ENCODE results near the gene FXYD2. TPM values are rescaled to one million over a fixed set of nuclear protein-coding genes. Genes with fewer than 3 reads are reported as not detected.

Gene FXYD2
- total and polyA plus RNA-seq, 2 of the 4 experiments (the other 2 are of a cell fraction) = 0.09 TPM; not detected in 1

DNA sequence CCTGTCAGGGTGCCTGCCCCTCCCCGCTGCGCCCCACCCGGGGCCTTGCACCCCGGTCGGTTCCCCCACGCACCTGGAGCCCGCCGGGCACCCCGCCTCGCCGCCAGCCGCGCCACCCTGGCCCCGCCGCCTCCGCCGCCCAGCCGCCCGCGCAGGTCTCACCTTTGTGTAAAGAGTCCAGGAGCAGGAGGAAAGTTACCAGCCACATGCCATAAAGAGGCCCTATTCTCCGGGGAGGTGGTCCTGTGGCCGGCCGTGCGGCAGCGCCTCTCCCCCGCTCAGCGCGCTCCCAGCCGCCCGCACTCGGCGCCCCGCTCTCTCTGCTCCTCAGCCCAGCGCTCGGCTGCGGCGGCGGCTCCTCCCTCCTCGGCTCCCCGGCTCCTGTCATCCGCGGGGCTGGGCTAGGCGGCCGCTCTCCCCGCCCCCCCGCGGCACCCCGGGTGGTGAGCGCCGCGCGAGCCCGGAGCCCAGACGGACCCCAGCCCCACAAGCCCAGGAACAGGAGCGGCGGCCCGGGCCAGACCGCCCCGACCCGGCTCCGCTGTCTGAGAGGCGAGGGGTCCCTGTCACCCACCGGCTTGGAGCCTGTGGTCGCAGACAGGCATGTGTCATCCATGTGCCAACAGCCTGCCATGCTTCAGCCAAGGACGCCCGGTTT, 27.5 kb downstream of the FXYD2 start, which contains the start of gene DSCAML1:
Gene DSCAML1 (minus strand): TSS at position 345 of the 658 bp plus-strand sequence. CDS start 137 bp downstream, at position 208.
- Histone ChIP-seq H2BK120ac (ENCODE audit: low read depth, low read length) (no peak within 1 kb of the TSS), H4K91ac (ENCODE audit: insufficient read depth, low read depth, low read length) (no peak within 1 kb of the TSS), H3K4me2 (ENCODE audit: low read depth, low read length) (no peak within 1 kb of the TSS), H2AK9ac (replicated peaks; ENCODE audit: low read depth, low read length, poor library complexity) (no peak within 1 kb of the TSS), H3K9me3 (ENCODE audit: control insufficient read depth, insufficient read depth, low read length) (no peaks in the 10 kb centered on the region), H4K8ac (ENCODE audit: low read depth in 2 of 2, low read length in 2 of 2) (no peak within 1 kb of the TSS), H3K27ac (ENCODE audit: insufficient read depth, low read length) (no peak within 1 kb of the TSS), H4K5ac (ENCODE audit: low read depth, low read length) (no peak within 1 kb of the TSS), H3K4ac (ENCODE audit: low read depth, low read length) (no peak within 1 kb of the TSS), H4K20me1 (ENCODE audit: insufficient read depth, low read length) (no peaks in the 10 kb centered on the region), H3K23ac (ENCODE audit: low read depth, low read length) (no peak within 1 kb of the TSS), H3K27me3 (ENCODE audit: control insufficient read depth, insufficient read depth, low read length) (peaks cover 62% of the 10 kb centered on the region), H3K14ac (replicated peaks; ENCODE audit: low read depth, low read length) (no peak within 1 kb of the TSS), H2BK5ac (ENCODE audit: low read depth, low read length, poor library complexity, severe bottlenecking) (no peak within 1 kb of the TSS), H3K79me1 (ENCODE audit: low read depth in 1 of 2, low read length in 2 of 2) (no peaks in the 10 kb centered on the region), H3K56ac (ENCODE audit: extremely low read depth, insufficient read depth, low read length) (no peak within 1 kb of the TSS), H3K4me3 (ENCODE audit: insufficient read depth, low read depth, low read length) (no peak within 1 kb of the TSS), H2AK5ac (ENCODE audit: low read depth, low read length) (no peak within 1 kb of the TSS), H3K36me3 (ENCODE audit: control insufficient read depth, insufficient read depth, low read length) (no peaks in the 10 kb centered on the region), H3K4me1 (ENCODE audit: control insufficient read depth, insufficient read depth, low read length) (no peaks in the 10 kb centered on the region), H3K9me1 (ENCODE audit: insufficient read depth, low read length) (no peaks in the 10 kb centered on the region), H3K18ac (ENCODE audit: low read depth, low read length) (no peak within 1 kb of the TSS), H2BK20ac (ENCODE audit: low read depth, low read length) (no peak within 1 kb of the TSS), H2BK15ac (ENCODE audit: low read depth, low read length) (no peak within 1 kb of the TSS), H3K9ac (ENCODE audit: low read depth, low read length) (no peak within 1 kb of the TSS), H2AFZ (replicated peaks; ENCODE audit: low read length, poor library complexity) (no peak within 1 kb of the TSS)
- in situ Hi-C loops (cut with MboI; ENCODE audit: low sequenced_read_pairs) (no loop called here), dilution Hi-C loops (cut with HindIII; ENCODE audit: low sequenced_read_pairs, unreplicated experiment) (no loop called here), intact Hi-C loops (cut with micrococcal nuclease) (no loop called here)
- 1% methylated on average over 58 of the region's 66 CpGs; no CpG with 5 or more reads in 1 of the 2 experiments for WGBS, 2 experiments (ENCODE audit: extremely low coverage in 2 of 2, insufficient read length in 1 of 2)
- BruUV-seq (replicated peaks) = no TSS peak
- DNase-seq = no peak
- ATAC-seq (ENCODE audit: low read depth) = peak; percentile 42; the same call in 1 of the 2 replicates
- TF ChIP-seq, protein P1, sequence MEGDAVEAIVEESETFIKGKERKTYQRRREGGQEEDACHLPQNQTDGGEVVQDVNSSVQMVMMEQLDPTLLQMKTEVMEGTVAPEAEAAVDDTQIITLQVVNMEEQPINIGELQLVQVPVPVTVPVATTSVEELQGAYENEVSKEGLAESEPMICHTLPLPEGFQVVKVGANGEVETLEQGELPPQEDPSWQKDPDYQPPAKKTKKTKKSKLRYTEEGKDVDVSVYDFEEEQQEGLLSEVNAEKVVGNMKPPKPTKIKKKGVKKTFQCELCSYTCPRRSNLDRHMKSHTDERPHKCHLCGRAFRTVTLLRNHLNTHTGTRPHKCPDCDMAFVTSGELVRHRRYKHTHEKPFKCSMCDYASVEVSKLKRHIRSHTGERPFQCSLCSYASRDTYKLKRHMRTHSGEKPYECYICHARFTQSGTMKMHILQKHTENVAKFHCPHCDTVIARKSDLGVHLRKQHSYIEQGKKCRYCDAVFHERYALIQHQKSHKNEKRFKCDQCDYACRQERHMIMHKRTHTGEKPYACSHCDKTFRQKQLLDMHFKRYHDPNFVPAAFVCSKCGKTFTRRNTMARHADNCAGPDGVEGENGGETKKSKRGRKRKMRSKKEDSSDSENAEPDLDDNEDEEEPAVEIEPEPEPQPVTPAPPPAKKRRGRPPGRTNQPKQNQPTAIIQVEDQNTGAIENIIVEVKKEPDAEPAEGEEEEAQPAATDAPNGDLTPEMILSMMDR (conservative IDR thresholded peaks at IDR 0.05; ENCODE audit: low read depth, low read length) = no peak
- no peak for TF ChIP-seq NFE2L2 (IDR thresholded peaks at IDR 0.05; ENCODE audit: low read depth, low read length)
- TF ChIP-seq FOS (IDR thresholded peaks at IDR 0.05; ENCODE audit: low read depth, low read length) = no peak
- no peak for TF ChIP-seq RAD21 (IDR thresholded peaks at IDR 0.05; ENCODE audit: low read length)
- TF ChIP-seq RFX5 (IDR thresholded peaks at IDR 0.05; ENCODE audit: low read depth, low read length) = no peak
- TF ChIP-seq SMC3 (IDR thresholded peaks at IDR 0.05; ENCODE audit: low read depth, low read length) = no peak
- no peak for TF ChIP-seq CEBPB (IDR thresholded peaks at IDR 0.05; ENCODE audit: low read depth, low read length)
- TF ChIP-seq, protein P2, sequence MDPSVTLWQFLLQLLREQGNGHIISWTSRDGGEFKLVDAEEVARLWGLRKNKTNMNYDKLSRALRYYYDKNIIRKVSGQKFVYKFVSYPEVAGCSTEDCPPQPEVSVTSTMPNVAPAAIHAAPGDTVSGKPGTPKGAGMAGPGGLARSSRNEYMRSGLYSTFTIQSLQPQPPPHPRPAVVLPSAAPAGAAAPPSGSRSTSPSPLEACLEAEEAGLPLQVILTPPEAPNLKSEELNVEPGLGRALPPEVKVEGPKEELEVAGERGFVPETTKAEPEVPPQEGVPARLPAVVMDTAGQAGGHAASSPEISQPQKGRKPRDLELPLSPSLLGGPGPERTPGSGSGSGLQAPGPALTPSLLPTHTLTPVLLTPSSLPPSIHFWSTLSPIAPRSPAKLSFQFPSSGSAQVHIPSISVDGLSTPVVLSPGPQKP (IDR thresholded peaks at IDR 0.05; ENCODE audit: borderline replicate concordance, low read depth, low read length) = no peak
- no peak for TF ChIP-seq BHLHE40 (IDR thresholded peaks at IDR 0.05; ENCODE audit: low read depth, low read length)
- ChIA-PET POLR2A (ENCODE audit: unreplicated experiment) (no interaction called here), CTCF (no interaction called here)

All from IMR-90 (cell line).